Neural progenitor cell (in vitro differentiated cells): Measurements from ENCODE around the gene LALBA. TPM values are rescaled to one million over a fixed set of nuclear protein-coding genes. Genes with fewer than 3 reads are reported as not detected.
A peak's percentile ranks its signal among the peaks of the same experiment; 100 is the strongest.

Experiments
- DNase-seq: peaks from one replicate; pipeline ENCODE4 v3.0.0-alpha.2; 2016; ENCODE audit warnings: low spot score
- H2AFZ ChIP-seq: fragments of 200-600 bp; sonication (generic); replicated peaks from 2 replicates; pipeline ENCODE4 v1.6.1; 2016; ENCODE audit warnings: antibody characterized with exemption
- H3F3A ChIP-seq: fragments of 200-600 bp; sonication (generic); 2 replicates; pipeline ENCODE4 v1.6.1; 2016; ENCODE audit warnings: antibody characterized with exemption, low read depth
- H3K27ac ChIP-seq: fragments of 200-600 bp; sonication (generic); 2 replicates; pipeline ENCODE4 v1.5.1; 2016; ENCODE audit warnings: mild to moderate bottlenecking
- H3K27me3 ChIP-seq: fragments of 200-600 bp; sonication (generic); 2 replicates; pipeline ENCODE4 v1.6.1; 2016; ENCODE audit warnings: mild to moderate bottlenecking, moderate library complexity
- H3K36me3 ChIP-seq: fragments of 200-600 bp; sonication (generic); 2 replicates; pipeline ENCODE4 v1.5.1; 2016
- H3K4me1 ChIP-seq: fragments of 200-600 bp; sonication (generic); 2 replicates; pipeline ENCODE4 v1.6.1; 2016; ENCODE audit warnings: mixed run types
- H3K4me2 ChIP-seq: fragments of 200-600 bp; sonication (generic); 2 replicates; pipeline ENCODE4 v1.6.1; 2016
- H3K4me3 ChIP-seq: fragments of 200-600 bp; sonication (generic); 2 replicates; pipeline ENCODE4 v1.5.1; 2016
- H3K79me2 ChIP-seq: fragments of 200-600 bp; sonication (generic); 2 replicates; pipeline ENCODE4 v1.6.1; 2016; ENCODE audit warnings: low read depth
- H3K9ac ChIP-seq: fragments of 200-600 bp; sonication (generic); 2 replicates; pipeline ENCODE4 v1.6.1; 2016
- H3K9me3 ChIP-seq: fragments of 200-600 bp; sonication (generic); 2 replicates; pipeline ENCODE4 v1.5.1; 2016; ENCODE audit warnings: low read depth
- H4K20me1 ChIP-seq: fragments of 200-600 bp; sonication (generic); 2 replicates; pipeline ENCODE4 v1.6.1; 2016; ENCODE audit warnings: low read depth
- H3K27ac Mint-ChIP-seq: 3 replicates; pipeline ENCODE4 v1.8.0; 2021; ENCODE audit warnings: mixed read lengths
- H3K27me3 Mint-ChIP-seq: 2 replicates; pipeline ENCODE4 v1.8.0; 2022; ENCODE audit warnings: low read depth, mild to moderate bottlenecking, inconsistent platforms, moderate library complexity, mixed read lengths; ENCODE audit not compliant: insufficient read depth
- H3K36me3 Mint-ChIP-seq: 3 replicates; pipeline ENCODE4 v1.8.0; 2021; ENCODE audit warnings: mixed read lengths
- H3K4me1 Mint-ChIP-seq: 3 replicates; pipeline ENCODE4 v1.8.0; 2021; ENCODE audit warnings: mixed read lengths
- H3K4me3 Mint-ChIP-seq: 3 replicates; pipeline ENCODE4 v1.8.0; 2021; ENCODE audit warnings: mild to moderate bottlenecking, moderate library complexity, mixed read lengths
- H3K9me3 Mint-ChIP-seq: 3 replicates; pipeline ENCODE4 v1.8.0; 2020; ENCODE audit warnings: mixed read lengths
- CTCF ChIP-seq: fragments of 200-600 bp; sonication (generic); IDR thresholded peaks from 2 replicates; pipeline ENCODE4 v1.5.1; 2017; ENCODE audit warnings: antibody characterized with exemption, mild to moderate bottlenecking
- EZH2 ChIP-seq: fragments of 200-600 bp; sonication (generic); IDR thresholded peaks from 2 replicates; pipeline ENCODE4 v1.6.1; 2017; ENCODE audit warnings: antibody characterized with exemption, mild to moderate bottlenecking, moderate library complexity
- EZH2phosphoT487 ChIP-seq: fragments of 200-600 bp; sonication (generic); IDR thresholded peaks from 2 replicates; pipeline ENCODE4 v1.6.1; 2017; ENCODE audit warnings: antibody characterized with exemption
- total RNA-seq: library from RNA; depleted of rRNA; stranded (reverse); fragments of >200 nt; gene quantifications from 2 replicates; pipeline ENCODE4 v1.2.3, GENCODE V29; 2015; ENCODE audit warnings: low replicate concordance

Gene LALBA
- total RNA-seq, 1 donor from 2014 or later = not detected

- Histone ChIP-seq H3K4me1 (no peaks in the 10 kb centered on the region), H3K79me2 (no peaks in the 10 kb centered on the region), H3K4me2 (no peak overlapping the region), H2AFZ (no peak overlapping the region), H4K20me1 (no peaks in the 10 kb centered on the region), H3K9ac (no peak overlapping the region), H3K27ac (no peak overlapping the region), H3K4me3 (no peak overlapping the region), H3F3A (no peaks in the 10 kb centered on the region), H3K36me3 (no peaks in the 10 kb centered on the region), H3K9me3 (no peaks in the 10 kb centered on the region), H3K27me3 (no peaks in the 10 kb centered on the region)
- Mint-ChIP-seq H3K27ac (no peak overlapping the region), H3K4me1 (no peaks in the 10 kb centered on the region), H3K4me3 (no peak overlapping the region), H3K36me3 (no peaks in the 10 kb centered on the region), H3K27me3 (peaks cover 2% of the 10 kb centered on the region), H3K9me3 (no peaks in the 10 kb centered on the region)
- TF ChIP-seq CTCF = no peak
- TF ChIP-seq EZH2 = no peak
- no peak for TF ChIP-seq EZH2phosphoT487
- no peak for DNase-seq
Observed at GRCh38 chr12:48580831-48581230, 11.0 kb upstream of the LALBA start.

GRCh38 chr12:48572326-48572725 is 2.5 kb upstream of the LALBA start:
- no peak for DNase-seq
- Histone ChIP-seq H3F3A (no peaks in the 10 kb centered on the region), H3K4me1 (no peaks in the 10 kb centered on the region), H4K20me1 (no peaks in the 10 kb centered on the region), H3K9ac (no peak overlapping the region), H3K27ac (no peak overlapping the region), H3K4me2 (no peak overlapping the region), H2AFZ (peak overlapping the region; percentile 34), H3K27me3 (no peaks in the 10 kb centered on the region), H3K79me2 (no peaks in the 10 kb centered on the region), H3K9me3 (no peaks in the 10 kb centered on the region), H3K4me3 (no peak overlapping the region), H3K36me3 (no peaks in the 10 kb centered on the region)
- H3K9me3 Mint-ChIP-seq = peaks cover 3% of the 10 kb centered on the region
- TF ChIP-seq EZH2 (no peak), EZH2phosphoT487 (no peak), CTCF (no peak)
- no peak overlapping the region for H3K27ac Mint-ChIP-seq
- no peaks in the 10 kb centered on the region for H3K27me3 Mint-ChIP-seq
- H3K4me1 Mint-ChIP-seq = no peaks in the 10 kb centered on the region
- H3K36me3 Mint-ChIP-seq = no peaks in the 10 kb centered on the region
- no peak overlapping the region for H3K4me3 Mint-ChIP-seq

- H3K4me3 ChIP-seq = no peak overlapping the region
Observed at GRCh38 chr12:48567731-48568130, 2.1 kb downstream of the LALBA start.

More at GRCh38 chr12:48567731-48568130, 2.1 kb downstream of the LALBA start:
- DNase-seq = no peak
- no peaks in the 10 kb centered on the region for H3K27me3 Mint-ChIP-seq
- Histone ChIP-seq H3K9ac (no peak overlapping the region), H3K4me2 (no peak overlapping the region), H3K27me3 (no peaks in the 10 kb centered on the region), H2AFZ (no peak overlapping the region), H3K4me1 (no peaks in the 10 kb centered on the region), H3K36me3 (no peaks in the 10 kb centered on the region), H3K27ac (no peak overlapping the region), H3K79me2 (no peaks in the 10 kb centered on the region), H3K9me3 (no peaks in the 10 kb centered on the region), H4K20me1 (no peaks in the 10 kb centered on the region), H3F3A (no peaks in the 10 kb centered on the region)
- H3K36me3 Mint-ChIP-seq = no peaks in the 10 kb centered on the region
- no peaks in the 10 kb centered on the region for H3K4me1 Mint-ChIP-seq
- TF ChIP-seq EZH2phosphoT487 (no peak), CTCF (no peak), EZH2 (no peak)
- no peak overlapping the region for H3K27ac Mint-ChIP-seq
- no peaks in the 10 kb centered on the region for H3K9me3 Mint-ChIP-seq
- no peak overlapping the region for H3K4me3 Mint-ChIP-seq
